Endothelial cell of umbilical vein (primary cell): ENCODE results near the gene SRPX. TPM values are rescaled to one million over a fixed set of nuclear protein-coding genes. Genes with fewer than 3 reads are reported as not detected.

Source experiments
- BruUV-seq: library from RNA; stranded (reverse); fragments of 400-500 nt; replicated peaks from 2 replicates; lab custom pipeline; 2021; lab: Mats Ljungman, UMichigan
- CTCF ChIA-PET: fragments of 300-600, 350-600 bp; sonication (Branson Sonifier 250); formaldehyde crosslinking; loops from one replicate; lab custom pipeline; 2021; ENCODE audit warnings: antibody characterized with exemption, inconsistent platforms; lab: Charles Lee
- POLR2A ChIA-PET: fragments of 300-600, 350-600 bp; sonication (Branson Sonifier 250); formaldehyde crosslinking; loops from one replicate; lab custom pipeline; 2021; ENCODE audit warnings: antibody characterized with exemption, inconsistent platforms; lab: Charles Lee
- DNase-seq: peaks from one replicate; pipeline ENCODE4 v3.0.0-alpha.2; 2011; ENCODE audit warnings: low read depth, low spot score
- FAIRE-seq: peaks from 2 replicates; lab custom pipeline; 2011; peaks lifted over from hg19 to GRCh38; lab: Jason Lieb, UNC
- H2AFZ ChIP-seq: 2 replicates; pipeline ENCODE4 v1.6.0; 2012; ENCODE audit warnings: low read depth, low read length, control low read depth, inconsistent platforms
- H3K27ac ChIP-seq: 2 replicates; pipeline ENCODE4 v1.5.1; 2011; ENCODE audit warnings: low read depth, mild to moderate bottlenecking, control low read depth, low read length, moderate library complexity; ENCODE audit not compliant: insufficient read depth
- H3K27me3 ChIP-seq, 2 experiments: 2 replicates each; pipeline versions ENCODE4 v1.6.0 to v1.6.1; 2011; ENCODE audit warnings: low read length in 2 of 2, mixed read lengths in 1 of 2; ENCODE audit not compliant: control insufficient read depth in 2 of 2, insufficient read depth in 2 of 2
- H3K36me3 ChIP-seq, 2 experiments: 2 replicates in 1 of 2; 3 replicates in 1 of 2; pipeline ENCODE4 v1.5.1; 2011; ENCODE audit warnings: low read length in 2 of 2, mild to moderate bottlenecking in 1 of 2, moderate library complexity in 1 of 2; ENCODE audit not compliant: control insufficient read depth in 2 of 2, insufficient read depth in 2 of 2; ENCODE audit errors: extremely low read depth in 1 of 2
- H3K4me1 ChIP-seq: 3 replicates; pipeline ENCODE4 v1.5.1; 2011; ENCODE audit warnings: mild to moderate bottlenecking, low read length; ENCODE audit not compliant: control insufficient read depth, insufficient read depth; ENCODE audit errors: extremely low read depth
- H3K4me2 ChIP-seq: 2 replicates; pipeline ENCODE4 v1.6.1; 2011; ENCODE audit warnings: low read length, control low read depth, mixed read lengths; ENCODE audit not compliant: insufficient read depth
- H3K4me3 ChIP-seq, 3 experiments: fragments of 200-600 bp in 1 of 3; sonication (generic), shearing (Covaris generic) in 1 of 3; replicated peaks in 1 of 3; 2 replicates each; pipeline ENCODE4 v1.5.1; 2011 to 2016; ENCODE audit warnings: control low read depth in 3 of 3, low read length in 3 of 3, mild to moderate bottlenecking in 2 of 3, inconsistent platforms in 1 of 3, low read depth in 1 of 3, moderate library complexity in 1 of 3; ENCODE audit not compliant: insufficient read depth in 1 of 3
- H3K79me2 ChIP-seq: 2 replicates; pipeline ENCODE4 v1.6.0; 2012; ENCODE audit warnings: low read length, inconsistent platforms; ENCODE audit not compliant: control insufficient read depth, insufficient read depth
- H3K9ac ChIP-seq: replicated peaks from 2 replicates; pipeline ENCODE3; 2011; ENCODE audit warnings: low read length, control low read depth; ENCODE audit not compliant: insufficient read depth; ENCODE audit errors: extremely low read depth
- H3K9me1 ChIP-seq: replicated peaks from 3 replicates; pipeline ENCODE4 v1.6.0; 2011; ENCODE audit warnings: mild to moderate bottlenecking, low read length; ENCODE audit not compliant: control insufficient read depth, insufficient read depth; ENCODE audit errors: extremely low read depth
- H3K9me3 ChIP-seq: replicated peaks from 2 replicates; pipeline ENCODE4 v1.5.1; 2012; ENCODE audit warnings: low read length, inconsistent platforms; ENCODE audit not compliant: control insufficient read depth, insufficient read depth
- H4K20me1 ChIP-seq: replicated peaks from 2 replicates; pipeline ENCODE3; 2011; ENCODE audit warnings: mild to moderate bottlenecking, low read length; ENCODE audit not compliant: control insufficient read depth, insufficient read depth; ENCODE audit errors: extremely low read depth
- EZH2 ChIP-seq: IDR thresholded peaks from 2 replicates; pipeline ENCODE4 v1.6.1; 2012; ENCODE audit warnings: borderline replicate concordance, low read depth, mild to moderate bottlenecking, moderate library complexity, low read length, inconsistent platforms; ENCODE audit not compliant: severe bottlenecking
- FOS ChIP-seq: IDR thresholded peaks from 2 replicates; pipeline ENCODE4 v1.6.1; 2011; ENCODE audit warnings: mild to moderate bottlenecking, low read length, moderate library complexity, borderline replicate concordance; ENCODE audit not compliant: insufficient read depth
- GATA2 ChIP-seq: IDR thresholded peaks from 2 replicates; pipeline ENCODE4 v1.7.0; 2011; ENCODE audit warnings: low read depth, mild to moderate bottlenecking, moderate library complexity, mixed read lengths, low read length; ENCODE audit not compliant: insufficient read length, insufficient read depth
- JUN ChIP-seq: IDR thresholded peaks from 2 replicates; pipeline ENCODE4 v1.6.1; 2011; ENCODE audit warnings: borderline replicate concordance, low read depth; ENCODE audit not compliant: insufficient read length, insufficient read depth
- MYC ChIP-seq: IDR thresholded peaks from one replicate; pipeline ENCODE4 v1.6.1; 2011; ENCODE audit warnings: mild to moderate bottlenecking, low read depth, low read length
- POLR2A ChIP-seq: IDR thresholded peaks from 2 replicates; pipeline ENCODE4 v1.6.1; 2012; ENCODE audit warnings: low read depth, mild to moderate bottlenecking, control low read depth, low read length
- POLR2AphosphoS5 ChIP-seq: IDR thresholded peaks from 2 replicates; pipeline ENCODE4 v1.6.1; 2012; ENCODE audit warnings: low read depth, mild to moderate bottlenecking, control low read depth, low read length, moderate library complexity; ENCODE audit not compliant: insufficient read depth
- dilution Hi-C: fragments of 300-500 bp; cut with MboI; formaldehyde crosslinking; loops from one replicate; pipeline ENCODE4 v1.15.0; 2019; ENCODE audit warnings: low sequenced_read_pairs; ENCODE audit not compliant: extremely low pct_ligation_motif_present
- intact Hi-C: fragments of 100-400 bp; cut with micrococcal nuclease; formaldehyde crosslinking; loops from one replicate; pipeline ENCODE4 v1.10.0; 2022
- polyA plus RNA-seq, 4 experiments: library from polyadenylated mRNA; depleted of rRNA in 3 of 4; stranded (reverse) in 3 of 4; unstranded in 1 of 4; fragments of >200 nt; gene quantifications; 2 replicates each; pipeline versions ENCODE4 v1.2.1 to v1.2.3, GENCODE V29; 2011 to 2012; ENCODE audit warnings: missing spikeins in 1 of 4
- total RNA-seq: library from RNA; stranded (reverse); gene quantifications from 2 replicates; pipeline ENCODE4 v1.2.3, GENCODE V29; 2021
- TF ChIP-seq, protein P1 (sequence below), 2 donors: IDR thresholded peaks; 1 replicate in 1 of 2; 2 replicates in 1 of 2; pipeline ENCODE4 v1.5.1; 2011; ENCODE audit warnings: low read length in 2 of 2, mild to moderate bottlenecking in 2 of 2, moderate library complexity in 2 of 2, control low read depth in 1 of 2, inconsistent platforms in 1 of 2, low read depth in 1 of 2; ENCODE audit not compliant: insufficient read depth in 1 of 2; ENCODE audit errors: extremely low read depth in 1 of 2
- TF ChIP-seq, protein P2 (sequence below): IDR thresholded peaks from 2 replicates; pipeline ENCODE4 v1.6.1; 2011; ENCODE audit not compliant: insufficient read depth, insufficient read length

The SRPX gene
- total and polyA plus RNA-seq, 2 donors (not counting 3 experiments of a cell fraction or from before 2014, with no cell fraction given) = 104 to 140 TPM

DNA sequence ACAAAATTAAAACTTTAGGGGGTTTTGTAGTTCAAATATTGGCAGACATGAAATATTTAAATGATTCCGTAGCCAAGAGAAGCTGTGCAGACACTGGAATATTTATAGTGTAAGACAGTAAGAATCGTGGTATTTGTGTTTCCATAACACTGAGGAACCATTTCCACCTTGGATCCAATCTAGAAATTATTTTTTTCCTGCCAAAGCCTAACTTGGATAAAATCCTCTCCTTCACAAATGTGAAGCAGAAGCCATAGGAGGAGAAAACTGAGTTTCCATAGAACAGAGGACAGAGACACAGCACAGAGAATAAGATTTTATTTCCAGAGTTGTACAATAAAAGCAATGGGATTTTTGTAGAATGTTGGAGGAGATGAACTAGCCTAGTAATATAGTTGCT lies 19.9 kb upstream of the SRPX start:
- POLR2A ChIA-PET = no interaction called here
- dilution Hi-C loops (no loop called here), intact Hi-C loops (no loop called here)
- Histone ChIP-seq H3K27ac (no peak overlapping the region), H3K36me3 (no peaks in the 10 kb centered on the region), H3K9me1 (no peaks in the 10 kb centered on the region), H3K4me3 (no peak overlapping the region), H3K9ac (no peak overlapping the region), H3K4me1 (no peaks in the 10 kb centered on the region), H3K79me2 (no peaks in the 10 kb centered on the region), H4K20me1 (no peaks in the 10 kb centered on the region), H3K27me3 (no peaks in the 10 kb centered on the region), H3K9me3 (no peaks in the 10 kb centered on the region), H2AFZ (no peak overlapping the region), H3K4me2 (no peak overlapping the region)
- BruUV-seq = no TSS peak
- no peak for TF ChIP-seq EZH2
- TF ChIP-seq GATA2 = no peak
- TF ChIP-seq, protein P1, sequence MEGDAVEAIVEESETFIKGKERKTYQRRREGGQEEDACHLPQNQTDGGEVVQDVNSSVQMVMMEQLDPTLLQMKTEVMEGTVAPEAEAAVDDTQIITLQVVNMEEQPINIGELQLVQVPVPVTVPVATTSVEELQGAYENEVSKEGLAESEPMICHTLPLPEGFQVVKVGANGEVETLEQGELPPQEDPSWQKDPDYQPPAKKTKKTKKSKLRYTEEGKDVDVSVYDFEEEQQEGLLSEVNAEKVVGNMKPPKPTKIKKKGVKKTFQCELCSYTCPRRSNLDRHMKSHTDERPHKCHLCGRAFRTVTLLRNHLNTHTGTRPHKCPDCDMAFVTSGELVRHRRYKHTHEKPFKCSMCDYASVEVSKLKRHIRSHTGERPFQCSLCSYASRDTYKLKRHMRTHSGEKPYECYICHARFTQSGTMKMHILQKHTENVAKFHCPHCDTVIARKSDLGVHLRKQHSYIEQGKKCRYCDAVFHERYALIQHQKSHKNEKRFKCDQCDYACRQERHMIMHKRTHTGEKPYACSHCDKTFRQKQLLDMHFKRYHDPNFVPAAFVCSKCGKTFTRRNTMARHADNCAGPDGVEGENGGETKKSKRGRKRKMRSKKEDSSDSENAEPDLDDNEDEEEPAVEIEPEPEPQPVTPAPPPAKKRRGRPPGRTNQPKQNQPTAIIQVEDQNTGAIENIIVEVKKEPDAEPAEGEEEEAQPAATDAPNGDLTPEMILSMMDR (IDR thresholded peaks at IDR 0.05; ENCODE audit: extremely low read depth in 1 of 2, insufficient read depth in 1 of 2, low read depth in 1 of 2, low read length in 2 of 2) = no peak
- TF ChIP-seq POLR2A = no peak
- TF ChIP-seq, protein P2, sequence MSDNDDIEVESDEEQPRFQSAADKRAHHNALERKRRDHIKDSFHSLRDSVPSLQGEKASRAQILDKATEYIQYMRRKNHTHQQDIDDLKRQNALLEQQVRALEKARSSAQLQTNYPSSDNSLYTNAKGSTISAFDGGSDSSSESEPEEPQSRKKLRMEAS = no peak
- TF ChIP-seq FOS = no peak
- no peak for TF ChIP-seq JUN
- TF ChIP-seq MYC = no peak
- TF ChIP-seq POLR2AphosphoS5 = no peak
- FAIRE-seq (no peak), DNase-seq (no peak)
- CTCF ChIA-PET = no interaction called here
